ENCODE results near the gene NOS1.
"Not testable (repeated sequence)": the region's sequence is repeated elsewhere in the genome, so short reads cannot be mapped to it uniquely, and the experiment has no call there.

Gene NOS1

GRCh38 chr12:117210266-117210918 is 151.0 kb downstream of the NOS1 start:
- no peak for DNase-seq (ENCODE audit: low read depth in 4 of 4, low spot score in 1 of 4)

DNA sequence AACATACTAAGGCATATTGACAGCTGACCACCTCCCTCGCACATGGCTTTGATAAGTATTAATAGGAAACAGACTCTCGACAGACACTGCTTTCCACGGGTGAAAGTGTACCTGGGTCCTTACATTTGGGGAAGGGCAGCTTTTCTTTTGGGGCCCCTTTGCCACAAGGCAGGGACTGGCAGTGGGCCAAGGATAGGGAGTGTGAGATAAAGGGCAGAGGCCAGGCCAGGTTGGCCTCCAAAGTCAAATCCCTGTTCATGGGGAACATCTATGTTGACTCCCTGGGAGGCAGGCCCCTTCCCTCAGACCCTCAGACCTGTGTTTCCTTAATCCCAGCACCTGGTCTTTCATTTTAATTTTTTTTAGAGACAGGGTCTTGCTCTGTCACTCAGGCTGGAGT is 151.8 kb downstream of the NOS1 start:
- DNase-seq (ENCODE audit: low read depth in 4 of 4, low spot score in 1 of 4), result no peak

DNA sequence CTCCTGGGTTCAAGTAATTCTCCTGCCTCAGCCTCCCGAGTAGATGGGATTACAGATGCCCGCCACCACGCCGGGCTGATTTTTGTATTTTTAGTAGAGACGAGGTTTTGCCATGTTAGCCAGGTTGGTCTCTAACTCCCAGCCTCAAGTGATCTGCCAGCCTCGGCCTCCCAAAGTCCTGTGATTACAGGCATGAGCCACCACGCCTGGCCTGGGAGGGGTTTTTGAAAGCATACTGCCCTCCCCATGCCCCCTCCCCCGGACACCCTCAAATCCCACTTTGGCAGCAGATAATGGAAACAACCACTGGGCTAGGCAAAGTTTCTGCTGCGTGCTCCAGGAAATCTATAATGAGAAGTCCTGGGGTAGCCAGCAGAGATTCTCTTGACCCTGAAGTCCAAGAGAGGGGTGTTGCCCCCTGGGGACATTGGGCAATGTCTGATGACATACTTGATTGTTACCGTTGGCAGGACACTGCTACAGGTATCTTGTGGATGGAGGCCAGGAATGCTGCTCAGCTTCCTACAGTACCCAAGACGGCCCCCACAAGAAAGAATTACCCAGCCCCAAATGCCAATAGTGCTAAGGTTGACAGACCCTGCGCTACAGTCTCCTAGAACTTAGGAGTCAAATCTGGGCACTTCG is 152.5 kb downstream of the NOS1 start:
- DNase-seq (ENCODE audit: low read depth in 4 of 4, low spot score in 1 of 4), result no peak

GRCh38 chr12:117208206-117208605 is 153.2 kb downstream of the NOS1 start:
- DNase-seq (ENCODE audit: low read depth in 4 of 4, low spot score in 1 of 4), result no peak

DNA sequence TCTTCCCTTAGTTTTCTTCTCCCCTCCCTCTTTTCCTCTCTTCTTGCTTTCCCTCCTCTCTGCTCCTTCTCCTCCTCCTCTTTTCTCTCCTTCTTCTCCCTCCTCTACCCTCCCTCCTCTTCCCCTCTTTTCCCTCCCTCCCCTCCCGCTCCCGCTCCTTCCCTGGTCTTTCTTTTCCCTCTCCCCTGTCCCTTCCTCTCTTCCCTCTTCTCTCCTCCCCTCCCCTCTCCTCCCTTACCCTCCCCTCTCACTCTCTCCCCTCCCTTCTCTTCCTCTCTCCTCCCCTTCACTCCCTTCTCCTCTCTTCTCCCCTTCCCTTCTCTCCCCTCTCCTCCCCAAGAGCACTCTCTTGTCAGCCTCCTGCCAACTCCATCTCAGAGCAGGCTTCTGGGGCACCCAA is 153.8 kb downstream of the NOS1 start:
- DNase-seq (ENCODE audit: low read depth in 4 of 4, low spot score in 1 of 4), result no peak

DNA sequence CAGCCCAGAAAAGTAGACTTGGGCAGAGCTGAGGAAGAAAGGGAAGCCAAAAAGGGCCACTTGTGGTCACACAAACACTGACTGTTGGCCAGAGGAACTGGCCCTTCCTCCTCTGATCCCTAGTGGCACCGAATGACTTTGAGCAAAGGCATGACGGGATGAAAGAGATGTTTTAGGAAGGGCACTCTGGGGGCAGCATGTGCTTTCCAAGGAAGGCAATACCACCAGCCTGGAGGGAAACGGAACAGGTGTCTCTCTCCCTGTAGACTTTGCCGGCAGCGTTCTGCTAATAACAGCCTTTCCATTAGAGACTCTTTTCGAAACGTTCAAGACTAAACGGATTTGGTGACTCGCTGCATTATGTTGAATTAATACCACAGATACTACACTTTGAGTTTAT is 158.9 kb downstream of the NOS1 start:
- no peak for DNase-seq (ENCODE audit: low read depth in 4 of 4, low spot score in 1 of 4)

DNA sequence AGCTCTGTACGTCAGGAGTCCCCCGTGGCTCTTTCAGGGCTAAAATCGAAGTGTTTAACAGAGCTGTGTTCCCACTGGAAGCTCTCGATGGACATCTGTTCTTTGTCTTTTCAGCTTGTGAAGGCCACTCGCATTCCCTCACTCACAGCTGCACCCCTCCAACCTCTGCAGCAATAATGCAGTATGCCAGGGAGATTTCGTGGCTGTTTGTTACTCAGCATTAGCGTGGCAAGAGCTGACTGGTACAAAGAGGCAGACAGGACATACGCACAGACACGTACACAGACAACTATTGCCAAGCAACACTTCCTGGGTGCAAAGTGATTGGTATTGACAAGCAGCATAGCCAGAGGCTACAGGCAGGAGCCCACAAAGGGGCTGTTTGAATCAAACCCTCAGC is 159.4 kb downstream of the NOS1 start:
- no peak for DNase-seq (ENCODE audit: low read depth in 4 of 4, low spot score in 1 of 4)

- DNase-seq (ENCODE audit: low read depth in 4 of 4, low spot score in 1 of 4), result not testable (repeated sequence)
Measured at GRCh38 chr12:117199956-117200744, 161.3 kb downstream of the NOS1 start.

DNA sequence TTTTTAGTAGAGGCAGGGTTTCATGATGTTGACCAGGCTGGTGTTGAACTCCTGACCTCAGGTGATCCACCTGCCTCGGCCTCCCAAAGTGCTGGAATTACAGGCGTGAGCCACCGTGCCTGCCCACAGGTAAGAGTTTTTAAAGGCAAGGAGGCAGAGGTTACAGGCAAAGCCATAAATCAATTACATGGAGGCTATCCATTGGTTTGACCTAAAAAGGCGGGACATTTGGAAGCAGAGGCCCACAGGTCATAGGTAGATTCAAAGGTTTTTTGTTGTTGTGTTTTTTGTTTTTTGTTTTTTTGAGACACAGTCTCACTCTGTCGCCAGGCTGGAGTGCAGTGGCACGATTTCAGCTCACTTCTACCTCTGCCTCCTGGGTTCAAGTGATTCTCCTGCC is 165.1 kb downstream of the NOS1 start:
- not testable (repeated sequence) for DNase-seq (ENCODE audit: low read depth in 4 of 4, low spot score in 1 of 4)

GRCh38 chr12:117195027-117195426 is 166.4 kb downstream of the NOS1 start:
- DNase-seq (ENCODE audit: low read depth in 4 of 4, low spot score in 1 of 4), result not testable (repeated sequence)

DNA sequence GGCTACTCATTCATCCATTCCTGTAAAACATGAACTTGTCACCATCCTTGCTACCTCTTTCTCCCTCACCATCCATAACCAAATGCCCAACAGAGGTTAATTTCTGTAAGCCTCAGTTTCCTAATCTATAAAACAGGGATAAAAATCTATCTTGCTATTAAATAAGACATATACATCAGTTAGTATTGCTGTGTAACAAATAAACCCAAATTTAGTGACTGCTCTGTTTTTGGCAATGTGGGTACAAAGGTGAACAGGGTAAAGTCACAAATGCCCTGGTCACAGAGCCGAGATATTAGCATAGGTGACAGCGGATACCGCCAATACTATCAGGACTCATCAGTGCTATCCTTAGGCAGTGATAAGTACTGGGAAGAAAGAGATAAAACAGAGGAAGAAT is 167.5 kb downstream of the NOS1 start:
- no peak for DNase-seq (ENCODE audit: low read depth in 4 of 4, low spot score in 1 of 4)

DNA sequence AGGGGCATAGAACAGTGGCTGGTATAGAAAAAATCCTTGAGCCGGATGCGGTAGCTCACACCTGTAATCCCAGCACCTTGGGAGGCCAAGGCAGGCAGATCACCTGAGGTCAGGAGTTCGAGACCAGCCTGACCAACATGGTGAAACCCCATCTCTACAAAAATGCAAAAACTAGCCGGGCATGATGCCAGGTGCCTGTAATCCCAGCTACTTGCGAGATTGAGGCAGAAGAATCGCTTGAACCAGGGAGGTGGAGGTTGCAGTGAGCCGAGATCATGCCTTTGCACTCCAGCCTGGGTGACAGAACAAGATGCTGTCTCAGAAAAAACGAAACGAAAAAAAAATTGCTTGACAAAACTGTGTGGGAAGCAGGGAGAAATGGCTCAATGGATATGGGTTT is 168.8 kb downstream of the NOS1 start:
- DNase-seq (ENCODE audit: low read depth in 4 of 4, low spot score in 1 of 4), result not testable (repeated sequence)

DNA sequence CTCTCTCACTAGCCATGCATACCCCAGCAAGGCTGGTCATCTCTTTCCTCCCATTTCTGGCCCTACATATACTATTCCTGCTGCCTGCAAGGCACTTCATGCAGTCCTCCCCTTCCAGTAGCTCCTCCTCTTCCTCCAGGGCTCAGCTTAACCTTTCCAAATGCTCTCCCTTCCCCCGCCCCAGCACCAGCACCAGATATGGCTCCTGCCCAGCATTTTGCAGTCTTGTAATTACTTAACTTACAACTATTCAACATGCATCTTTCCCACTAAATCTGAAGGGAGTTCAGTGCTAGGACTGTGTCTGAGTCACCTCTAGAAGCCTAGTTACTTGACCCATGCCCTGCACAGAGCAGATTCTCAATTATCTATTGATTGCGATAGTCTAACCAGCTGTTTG is 169.4 kb downstream of the NOS1 start:
- DNase-seq (ENCODE audit: low read depth in 4 of 4, low spot score in 1 of 4), result no peak

DNA sequence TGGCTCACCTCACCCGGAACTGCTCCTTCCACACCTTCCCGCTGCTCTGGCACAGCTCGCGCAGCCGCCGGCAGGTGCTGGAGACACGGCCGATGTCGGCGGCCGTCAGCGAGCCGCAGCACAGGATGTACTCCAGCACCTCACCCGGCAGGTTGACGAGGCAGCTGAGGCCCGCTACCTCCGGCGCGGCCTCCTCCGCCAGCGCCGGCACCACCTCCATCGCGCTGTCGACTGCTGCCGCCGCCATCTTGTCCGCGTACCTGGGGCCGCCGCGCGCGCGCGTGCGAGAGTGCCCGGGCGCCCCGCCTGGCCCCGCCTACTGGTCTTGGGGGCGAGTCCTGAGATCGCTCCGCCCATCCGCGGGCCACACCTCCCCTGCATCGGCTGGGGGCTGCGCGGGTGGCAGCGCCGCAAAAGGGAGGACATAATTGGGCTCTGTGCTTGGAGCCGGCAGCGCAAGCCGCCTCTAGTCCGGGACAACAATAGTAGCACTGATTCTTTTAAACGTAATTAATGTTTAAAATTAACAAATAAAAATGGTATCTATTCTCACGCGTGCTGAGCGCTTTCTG is 171.1 kb downstream of the NOS1 start, which contains the start of gene FBXO21:
Gene FBXO21, minus strand, starts transcription at position 261 of the 572 bp plus-strand sequence. Its CDS starts 14 bp downstream, at position 247.
- DNase-seq (ENCODE audit: low read depth in 4 of 4, low spot score in 1 of 4), result peak; percentile 73 to 90 (median 88)

DNA sequence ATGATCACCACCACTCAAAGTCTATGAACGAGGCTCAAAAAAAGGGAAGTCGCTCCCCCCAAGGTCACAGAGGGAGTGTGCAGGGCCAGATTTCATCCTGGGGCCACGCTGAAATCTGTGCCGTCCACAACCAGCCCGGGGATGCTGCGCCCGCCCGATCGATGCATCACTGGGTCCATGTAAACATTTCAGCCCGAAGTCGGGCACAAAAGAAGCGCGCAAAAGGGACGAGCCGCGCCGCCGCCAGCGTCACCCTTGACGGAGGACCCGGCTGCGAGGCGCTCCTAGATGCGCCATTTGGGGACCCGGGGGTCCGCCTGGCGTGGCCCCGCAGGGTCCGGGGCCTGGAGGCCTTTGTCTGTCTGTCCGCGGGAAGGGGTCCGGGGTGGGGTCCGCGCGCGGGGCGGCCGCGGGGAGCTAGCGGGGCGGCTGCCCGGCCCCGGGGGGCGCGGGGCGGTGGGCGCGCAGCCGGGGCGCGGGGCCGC is 171.7 kb downstream of the NOS1 start:
- peak in 3 of 4 experiments; percentile 5 to 12 (median 6) for DNase-seq (ENCODE audit: low read depth in 4 of 4, low spot score in 1 of 4)

DNA sequence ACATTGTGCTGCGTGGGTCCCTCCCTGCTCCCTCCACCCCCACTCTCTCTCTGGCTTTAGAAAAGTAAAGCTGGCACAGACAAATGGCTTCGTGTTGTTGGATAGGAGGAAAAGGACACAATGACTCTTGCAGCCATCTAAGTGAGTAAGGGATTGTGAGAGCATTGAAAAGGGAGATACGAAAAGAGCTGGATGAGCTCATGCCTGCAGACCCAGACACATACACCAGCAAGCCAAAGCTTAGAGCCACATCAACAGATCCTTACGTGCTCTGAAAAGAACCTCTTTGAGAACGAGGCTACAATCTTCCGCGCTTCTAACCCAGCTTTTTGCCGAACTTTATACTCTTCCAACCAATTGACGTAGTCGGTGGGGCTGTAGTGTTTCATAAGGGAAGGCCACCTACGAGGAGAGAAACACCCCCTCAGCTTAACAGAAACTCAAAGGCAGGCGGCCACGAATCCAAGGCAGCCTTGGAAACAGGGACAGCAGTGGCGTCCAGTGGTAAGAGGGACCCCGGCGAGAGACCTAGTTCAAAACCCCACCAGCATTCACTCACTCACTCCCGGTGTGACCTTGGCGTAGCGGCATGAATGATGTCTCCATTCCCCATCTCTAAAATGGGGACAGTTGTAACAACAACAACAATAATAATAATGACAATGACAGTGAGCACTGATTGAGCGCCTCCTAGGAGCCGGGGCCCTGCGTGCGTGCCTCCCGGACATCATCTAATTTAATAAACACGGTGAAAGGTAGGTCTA is 172.3 kb downstream of the NOS1 start:
- DNase-seq (ENCODE audit: low read depth in 4 of 4, low spot score in 1 of 4), result no peak

DNA sequence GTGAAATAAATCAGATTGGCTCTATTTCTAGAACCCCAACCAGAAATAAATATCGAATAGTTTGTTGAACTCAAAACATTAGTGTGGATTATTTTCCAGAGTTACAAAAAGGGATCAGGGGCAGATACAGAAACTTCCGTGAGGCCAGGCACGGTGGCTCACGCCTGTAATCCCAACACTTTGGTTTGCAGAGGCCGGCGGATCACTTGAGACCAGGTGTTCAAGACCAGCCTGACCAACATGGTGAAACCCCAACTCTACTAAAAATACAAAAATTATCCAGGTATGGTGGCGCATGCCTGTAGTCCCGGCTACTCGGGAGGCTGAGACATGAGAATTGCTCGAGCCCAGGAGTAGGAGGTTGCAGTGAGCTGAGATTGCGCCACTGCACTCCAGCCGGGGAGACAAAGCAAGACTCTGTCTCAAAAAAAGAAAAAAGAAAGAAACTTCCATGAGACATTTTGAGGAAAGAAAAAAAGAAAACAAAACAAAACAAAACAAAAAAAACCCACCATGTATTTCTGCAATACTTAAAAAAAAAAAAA is 173.2 kb downstream of the NOS1 start:
- DNase-seq (ENCODE audit: low read depth in 4 of 4, low spot score in 1 of 4), result no peak

- no peak for DNase-seq (ENCODE audit: low read depth in 4 of 4, low spot score in 1 of 4)
Measured at GRCh38 chr12:117187421-117187820, 174.0 kb downstream of the NOS1 start.

- no peak for DNase-seq (ENCODE audit: low read depth in 4 of 4, low spot score in 1 of 4)
Measured at GRCh38 chr12:117182866-117183265, 178.6 kb downstream of the NOS1 start.

DNA sequence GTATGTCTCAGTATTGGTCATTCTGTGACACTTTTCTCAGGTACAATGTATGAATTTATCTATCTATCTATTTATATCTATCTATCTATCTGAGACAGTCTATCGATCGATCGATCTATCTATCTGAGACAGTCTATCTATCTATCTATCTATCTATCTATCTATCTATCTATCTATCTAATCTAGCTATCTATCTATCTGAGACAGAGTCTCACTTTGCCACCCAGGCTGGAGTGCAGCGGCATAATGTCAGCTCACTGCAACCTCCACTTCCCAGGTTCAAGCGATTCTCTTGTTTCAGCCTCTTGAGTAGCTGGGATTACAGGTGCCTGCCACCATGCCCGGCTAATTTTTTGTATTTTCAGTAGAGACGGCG is 180.0 kb downstream of the NOS1 start:
- DNase-seq (ENCODE audit: low read depth in 4 of 4, low spot score in 1 of 4), result not testable (repeated sequence)
